HG03457 (cell line): Measurements from ENCODE around the gene KDM1A.
A peak's percentile ranks its signal among the peaks of the same experiment; 100 is the strongest.
"Not testable (repeated sequence)": the region's sequence is repeated elsewhere in the genome, so short reads cannot be mapped to it uniquely, and the experiment has no call there.

ENCODE experiments used
- ATAC-seq: cut with Tn5 transposase; IDR thresholded peaks from one replicate; pipeline ENCODE4 v1.9.1; 2021; ENCODE audit warnings: moderate number of reproducible peaks; ENCODE audit not compliant: unreplicated experiment

The KDM1A gene

GRCh38 chr1:23019094-23019862 lies at the start of gene KDM1A:
TSS of gene KDM1A (plus strand) at chr1:23019468. CDS start at chr1:23019597, 129 bp downstream.
- ATAC-seq: peak; percentile 77

GRCh38 chr1:22970096-22970495 lies 49.2 kb upstream of the KDM1A start:
- no peak for ATAC-seq

GRCh38 chr1:22971161-22971560 lies 48.1 kb upstream of the KDM1A start:
- ATAC-seq: no peak

GRCh38 chr1:22971611-22972405 lies 47.5 kb upstream of the KDM1A start:
- no peak for ATAC-seq

- no peak for ATAC-seq
These were observed 46.5 kb upstream of the KDM1A start, which contains the start of gene LACTBL1 for GRCh38 chr1:22972760-22973159. TSS of gene LACTBL1 (minus strand) at chr1:22972866. CDS start at chr1:22972316, 550 bp downstream.

GRCh38 chr1:22975694-22976093 lies 43.6 kb upstream of the KDM1A start:
- ATAC-seq: no peak

GRCh38 chr1:22976127-22976460 lies 43.2 kb upstream of the KDM1A start:
- no peak for ATAC-seq

- no peak for ATAC-seq
These were observed 42.6 kb upstream of the KDM1A start for GRCh38 chr1:22976461-22977243.

- no peak for ATAC-seq
These were observed 41.0 kb upstream of the KDM1A start for GRCh38 chr1:22978299-22978698.

GRCh38 chr1:22980471-22980790 lies 38.8 kb upstream of the KDM1A start:
- ATAC-seq: not testable (repeated sequence)

- ATAC-seq: no peak
These were observed 35.3 kb upstream of the KDM1A start for GRCh38 chr1:22983944-22984343.

- not testable (repeated sequence) for ATAC-seq
These were observed 26.9 kb upstream of the KDM1A start for GRCh38 chr1:22992384-22992783.

GRCh38 chr1:22993220-22993795 lies 26.0 kb upstream of the KDM1A start:
- ATAC-seq: not testable (repeated sequence)

GRCh38 chr1:22995774-22996173 lies 23.5 kb upstream of the KDM1A start:
- ATAC-seq: no peak

GRCh38 chr1:22997528-22997927 lies 21.7 kb upstream of the KDM1A start:
- not testable (repeated sequence) for ATAC-seq

GRCh38 chr1:23000133-23000532 lies 19.1 kb upstream of the KDM1A start:
- not testable (repeated sequence) for ATAC-seq

GRCh38 chr1:23002218-23002617 lies 17.1 kb upstream of the KDM1A start:
- ATAC-seq: not testable (repeated sequence)

- no peak for ATAC-seq
These were observed 15.2 kb upstream of the KDM1A start for GRCh38 chr1:23004112-23004511.

GRCh38 chr1:23004769-23005168 lies 14.5 kb upstream of the KDM1A start:
- not testable (repeated sequence) for ATAC-seq

- no peak for ATAC-seq
These were observed 12.2 kb upstream of the KDM1A start for GRCh38 chr1:23007106-23007505.

- ATAC-seq: no peak
These were observed 10.4 kb upstream of the KDM1A start for GRCh38 chr1:23008901-23009300.
